Measurements from ENCODE around the gene SEC31A.

DNA sequence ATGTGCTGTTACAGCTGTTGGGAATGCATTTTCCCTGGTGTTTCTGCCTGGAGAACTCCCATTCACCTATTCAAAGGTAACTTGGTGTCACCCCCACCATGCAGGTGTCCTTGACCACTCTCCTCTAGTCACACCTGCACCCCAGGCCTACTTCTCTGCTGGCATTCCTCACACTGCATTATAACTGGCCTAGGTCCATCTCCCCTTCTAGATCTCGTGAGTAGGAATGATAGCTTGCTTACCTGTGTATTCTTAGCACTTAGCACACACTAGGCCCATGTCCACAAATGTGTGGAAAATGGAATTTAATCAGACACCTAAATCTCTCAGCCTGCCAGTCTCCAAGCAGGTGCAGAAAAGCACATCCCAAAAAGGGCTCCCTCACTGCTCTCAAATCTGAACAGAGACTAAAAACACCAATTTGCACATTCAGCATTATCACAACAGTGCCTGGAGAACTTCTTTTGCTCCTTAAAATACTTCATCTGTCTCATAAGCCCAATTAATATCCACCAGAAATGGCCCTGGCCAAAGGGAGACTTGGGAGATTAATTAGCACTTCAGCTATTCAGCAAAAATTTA is 110.7 kb downstream of the SEC31A start:
- TF ChIP-seq, protein P1, sequence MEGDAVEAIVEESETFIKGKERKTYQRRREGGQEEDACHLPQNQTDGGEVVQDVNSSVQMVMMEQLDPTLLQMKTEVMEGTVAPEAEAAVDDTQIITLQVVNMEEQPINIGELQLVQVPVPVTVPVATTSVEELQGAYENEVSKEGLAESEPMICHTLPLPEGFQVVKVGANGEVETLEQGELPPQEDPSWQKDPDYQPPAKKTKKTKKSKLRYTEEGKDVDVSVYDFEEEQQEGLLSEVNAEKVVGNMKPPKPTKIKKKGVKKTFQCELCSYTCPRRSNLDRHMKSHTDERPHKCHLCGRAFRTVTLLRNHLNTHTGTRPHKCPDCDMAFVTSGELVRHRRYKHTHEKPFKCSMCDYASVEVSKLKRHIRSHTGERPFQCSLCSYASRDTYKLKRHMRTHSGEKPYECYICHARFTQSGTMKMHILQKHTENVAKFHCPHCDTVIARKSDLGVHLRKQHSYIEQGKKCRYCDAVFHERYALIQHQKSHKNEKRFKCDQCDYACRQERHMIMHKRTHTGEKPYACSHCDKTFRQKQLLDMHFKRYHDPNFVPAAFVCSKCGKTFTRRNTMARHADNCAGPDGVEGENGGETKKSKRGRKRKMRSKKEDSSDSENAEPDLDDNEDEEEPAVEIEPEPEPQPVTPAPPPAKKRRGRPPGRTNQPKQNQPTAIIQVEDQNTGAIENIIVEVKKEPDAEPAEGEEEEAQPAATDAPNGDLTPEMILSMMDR (conservative IDR thresholded peaks at IDR 0.05; ENCODE audit: low read depth in 2 of 2) = no peak
- TF ChIP-seq POLR2AphosphoS5 (IDR thresholded peaks at IDR 0.05; ENCODE audit: low read depth) (no peak), EZH2phosphoT487 (IDR thresholded peaks at IDR 0.05; ENCODE audit: unreplicated experiment) (no peak), EZH2 (IDR thresholded peaks at IDR 0.05; ENCODE audit: low read depth, unreplicated experiment) (no peak), JUNB (IDR thresholded peaks at IDR 0.05; ENCODE audit: unreplicated experiment) (no peak), NANOG (IDR thresholded peaks at IDR 0.05; ENCODE audit: borderline replicate concordance) (no peak), ZNF114 (CRISPR knock-in tag; IDR thresholded peaks at IDR 0.05) (no peak), CREB1 (CRISPR knock-in tag; IDR thresholded peaks at IDR 0.05; ENCODE audit: low read depth) (no peak), ZNF331 (CRISPR knock-in tag; IDR thresholded peaks at IDR 0.05; ENCODE audit: low read depth) (no peak), STAT1 (IDR thresholded peaks at IDR 0.05; ENCODE audit: unreplicated experiment) (no peak)
- TF ChIP-seq, protein P2, sequence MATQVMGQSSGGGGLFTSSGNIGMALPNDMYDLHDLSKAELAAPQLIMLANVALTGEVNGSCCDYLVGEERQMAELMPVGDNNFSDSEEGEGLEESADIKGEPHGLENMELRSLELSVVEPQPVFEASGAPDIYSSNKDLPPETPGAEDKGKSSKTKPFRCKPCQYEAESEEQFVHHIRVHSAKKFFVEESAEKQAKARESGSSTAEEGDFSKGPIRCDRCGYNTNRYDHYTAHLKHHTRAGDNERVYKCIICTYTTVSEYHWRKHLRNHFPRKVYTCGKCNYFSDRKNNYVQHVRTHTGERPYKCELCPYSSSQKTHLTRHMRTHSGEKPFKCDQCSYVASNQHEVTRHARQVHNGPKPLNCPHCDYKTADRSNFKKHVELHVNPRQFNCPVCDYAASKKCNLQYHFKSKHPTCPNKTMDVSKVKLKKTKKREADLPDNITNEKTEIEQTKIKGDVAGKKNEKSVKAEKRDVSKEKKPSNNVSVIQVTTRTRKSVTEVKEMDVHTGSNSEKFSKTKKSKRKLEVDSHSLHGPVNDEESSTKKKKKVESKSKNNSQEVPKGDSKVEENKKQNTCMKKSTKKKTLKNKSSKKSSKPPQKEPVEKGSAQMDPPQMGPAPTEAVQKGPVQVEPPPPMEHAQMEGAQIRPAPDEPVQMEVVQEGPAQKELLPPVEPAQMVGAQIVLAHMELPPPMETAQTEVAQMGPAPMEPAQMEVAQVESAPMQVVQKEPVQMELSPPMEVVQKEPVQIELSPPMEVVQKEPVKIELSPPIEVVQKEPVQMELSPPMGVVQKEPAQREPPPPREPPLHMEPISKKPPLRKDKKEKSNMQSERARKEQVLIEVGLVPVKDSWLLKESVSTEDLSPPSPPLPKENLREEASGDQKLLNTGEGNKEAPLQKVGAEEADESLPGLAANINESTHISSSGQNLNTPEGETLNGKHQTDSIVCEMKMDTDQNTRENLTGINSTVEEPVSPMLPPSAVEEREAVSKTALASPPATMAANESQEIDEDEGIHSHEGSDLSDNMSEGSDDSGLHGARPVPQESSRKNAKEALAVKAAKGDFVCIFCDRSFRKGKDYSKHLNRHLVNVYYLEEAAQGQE (IDR thresholded peaks at IDR 0.05; ENCODE audit: unreplicated experiment) = no peak
- TF ChIP-seq, protein P3, sequence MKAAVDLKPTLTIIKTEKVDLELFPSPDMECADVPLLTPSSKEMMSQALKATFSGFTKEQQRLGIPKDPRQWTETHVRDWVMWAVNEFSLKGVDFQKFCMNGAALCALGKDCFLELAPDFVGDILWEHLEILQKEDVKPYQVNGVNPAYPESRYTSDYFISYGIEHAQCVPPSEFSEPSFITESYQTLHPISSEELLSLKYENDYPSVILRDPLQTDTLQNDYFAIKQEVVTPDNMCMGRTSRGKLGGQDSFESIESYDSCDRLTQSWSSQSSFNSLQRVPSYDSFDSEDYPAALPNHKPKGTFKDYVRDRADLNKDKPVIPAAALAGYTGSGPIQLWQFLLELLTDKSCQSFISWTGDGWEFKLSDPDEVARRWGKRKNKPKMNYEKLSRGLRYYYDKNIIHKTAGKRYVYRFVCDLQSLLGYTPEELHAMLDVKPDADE (IDR thresholded peaks at IDR 0.05) = no peak

Measured in GM23338 (cell line).